ENCODE results near the gene BRD7. TPM values are rescaled to one million over a fixed set of nuclear protein-coding genes. Genes with fewer than 3 reads are reported as not detected.

The BRD7 gene
- total and polyA plus RNA-seq, 2 of the 13 experiments (the other 11 are each of a cell fraction or from before 2014, with no cell fraction given), result 82.3 to 149 TPM

DNA sequence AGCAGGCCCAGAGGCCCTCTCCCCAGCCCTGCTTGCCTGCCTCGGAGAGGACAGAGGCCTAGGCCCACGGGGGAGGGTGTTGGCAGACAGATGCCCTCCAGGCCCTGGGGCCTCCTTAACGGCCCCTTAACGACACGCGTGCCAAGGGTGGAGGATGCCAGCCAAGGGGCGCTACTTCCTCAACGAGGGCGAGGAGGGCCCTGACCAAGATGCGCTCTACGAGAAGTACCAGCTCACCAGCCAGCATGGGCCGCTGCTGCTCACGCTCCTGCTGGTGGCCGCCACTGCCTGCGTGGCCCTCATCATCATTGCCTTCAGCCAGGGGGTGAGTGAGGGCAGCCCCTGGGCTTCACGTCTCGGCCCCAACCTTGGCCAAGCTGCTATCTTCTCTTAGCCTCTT, 80.8 kb downstream of the BRD7 start:
- CTCF ChIA-PET (ENCODE audit: low intra/inter-chr PET ratio, low total read pairs), result no interaction called here
- TF ChIP-seq POLR2A (IDR thresholded peaks at IDR 0.05; ENCODE audit: insufficient read depth in 1 of 2, low read depth in 2 of 2, low read length in 2 of 2), result no peak
- no peak for TF ChIP-seq HNRNPUL1 (IDR thresholded peaks at IDR 0.05; ENCODE audit: low read depth, low read length)
- no peak for TF ChIP-seq ELF3 (CRISPR knock-in tag; IDR thresholded peaks at IDR 0.05)
- no peak for TF ChIP-seq ZMAT3 (CRISPR knock-in tag; conservative IDR thresholded peaks at IDR 0.05)
- TF ChIP-seq CCDC6 (CRISPR knock-in tag; IDR thresholded peaks at IDR 0.05), result no peak
- TF ChIP-seq ZBTB40 (IDR thresholded peaks at IDR 0.05), result no peak
- TF ChIP-seq ZBTB40 (CRISPR knock-in tag; IDR thresholded peaks at IDR 0.05), result no peak
- no peak for TF ChIP-seq NFYB (CRISPR knock-in tag; IDR thresholded peaks at IDR 0.05)
- TF ChIP-seq, protein P1, sequence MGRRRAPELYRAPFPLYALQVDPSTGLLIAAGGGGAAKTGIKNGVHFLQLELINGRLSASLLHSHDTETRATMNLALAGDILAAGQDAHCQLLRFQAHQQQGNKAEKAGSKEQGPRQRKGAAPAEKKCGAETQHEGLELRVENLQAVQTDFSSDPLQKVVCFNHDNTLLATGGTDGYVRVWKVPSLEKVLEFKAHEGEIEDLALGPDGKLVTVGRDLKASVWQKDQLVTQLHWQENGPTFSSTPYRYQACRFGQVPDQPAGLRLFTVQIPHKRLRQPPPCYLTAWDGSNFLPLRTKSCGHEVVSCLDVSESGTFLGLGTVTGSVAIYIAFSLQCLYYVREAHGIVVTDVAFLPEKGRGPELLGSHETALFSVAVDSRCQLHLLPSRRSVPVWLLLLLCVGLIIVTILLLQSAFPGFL (CRISPR knock-in tag; IDR thresholded peaks at IDR 0.05), result no peak
- TF ChIP-seq ZNF256 (CRISPR knock-in tag; conservative IDR thresholded peaks at IDR 0.05), result no peak
- no peak for TF ChIP-seq ZNF879 (CRISPR knock-in tag; IDR thresholded peaks at IDR 0.05)
- BruUV-seq (replicated peaks), result no TSS peak
- no peaks in the 10 kb centered on the region for H3K79me2 ChIP-seq (ENCODE audit: insufficient read depth, low read length)
- H4K20me1 ChIP-seq (ENCODE audit: insufficient read depth, low read length), result no peaks in the 10 kb centered on the region
- no peaks in the 10 kb centered on the region for H3K9me3 ChIP-seq (ENCODE audit: low read length)
- no peak overlapping the region for H3K4me3 ChIP-seq (replicated peaks in 1 of 3; ENCODE audit: insufficient read depth in 1 of 3, low read depth in 2 of 3, low read length in 3 of 3)
- ATAC-seq (no peak), DNase-seq (ENCODE audit: low spot score) (no peak), FAIRE-seq (no peak)
- intact Hi-C loops (cut with micrococcal nuclease; ENCODE audit: unreplicated experiment), result no loop called here
- no peak overlapping the region for H3K9ac ChIP-seq (ENCODE audit: insufficient read depth, low read depth, low read length)
- H3K36me3 ChIP-seq (replicated peaks in 1 of 2; ENCODE audit: control insufficient read depth in 1 of 2, insufficient read depth in 2 of 2, low read length in 2 of 2), result no peaks in the 10 kb centered on the region
- H2AFZ ChIP-seq (ENCODE audit: low read length), result no peak overlapping the region
- peaks cover 63% of the 10 kb centered on the region for H3K4me1 ChIP-seq (ENCODE audit: insufficient read depth, low read length)
- POLR2A ChIA-PET, result no interaction called here
- H3K27me3 ChIP-seq (ENCODE audit: control insufficient read depth in 1 of 2, insufficient read depth in 2 of 2, low read length in 2 of 2), result no peaks in the 10 kb centered on the region
- in situ Hi-C loops (cut with HindIII; ENCODE audit: extremely low pct_ligation_motif_present, low pct_unique_long_range_greater_than_20kb), result no loop called here
- 84% methylated on average over 10 of the region's 17 CpGs for WGBS (ENCODE audit: low lambda C conversion rate)
- H3K4me2 ChIP-seq (ENCODE audit: low read depth, low read length), result no peak overlapping the region
- no peak overlapping the region for H3K27ac ChIP-seq (ENCODE audit: extremely low read length, insufficient read depth, low read length)

Measured in HepG2 (cell line).